ENCODE data around the gene TTC27.

DNA sequence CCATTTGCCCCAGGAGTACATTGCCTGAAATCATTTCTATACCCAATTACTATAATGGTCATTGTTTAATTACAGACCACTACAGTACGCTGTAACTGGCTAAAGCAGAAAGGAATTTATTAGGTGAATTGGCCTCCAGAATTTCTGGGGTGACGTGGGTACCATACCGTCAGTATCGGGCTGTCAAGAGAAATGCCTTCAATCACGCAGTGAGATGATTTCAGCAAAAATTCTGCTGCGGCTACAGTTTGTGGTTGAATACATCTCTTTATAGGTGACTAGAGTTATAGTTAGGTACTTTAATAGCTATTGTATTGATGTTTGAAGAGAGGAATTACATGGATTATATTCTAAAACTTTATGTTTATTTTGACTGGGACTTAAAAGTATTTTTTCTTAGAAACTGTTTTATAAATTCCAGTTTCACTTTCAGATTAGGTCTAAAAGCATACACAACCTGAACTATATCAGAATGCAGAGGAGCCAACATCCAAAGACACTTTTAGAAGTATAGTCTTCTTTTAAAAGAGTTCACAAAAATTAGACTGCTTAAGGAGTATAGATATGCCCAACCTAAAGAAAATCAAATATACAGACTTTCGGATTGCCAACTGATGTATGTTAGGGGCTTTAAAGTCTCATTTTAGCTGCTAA, 128.4 kb downstream of the TTC27 start:
- TF ChIP-seq, protein P1, sequence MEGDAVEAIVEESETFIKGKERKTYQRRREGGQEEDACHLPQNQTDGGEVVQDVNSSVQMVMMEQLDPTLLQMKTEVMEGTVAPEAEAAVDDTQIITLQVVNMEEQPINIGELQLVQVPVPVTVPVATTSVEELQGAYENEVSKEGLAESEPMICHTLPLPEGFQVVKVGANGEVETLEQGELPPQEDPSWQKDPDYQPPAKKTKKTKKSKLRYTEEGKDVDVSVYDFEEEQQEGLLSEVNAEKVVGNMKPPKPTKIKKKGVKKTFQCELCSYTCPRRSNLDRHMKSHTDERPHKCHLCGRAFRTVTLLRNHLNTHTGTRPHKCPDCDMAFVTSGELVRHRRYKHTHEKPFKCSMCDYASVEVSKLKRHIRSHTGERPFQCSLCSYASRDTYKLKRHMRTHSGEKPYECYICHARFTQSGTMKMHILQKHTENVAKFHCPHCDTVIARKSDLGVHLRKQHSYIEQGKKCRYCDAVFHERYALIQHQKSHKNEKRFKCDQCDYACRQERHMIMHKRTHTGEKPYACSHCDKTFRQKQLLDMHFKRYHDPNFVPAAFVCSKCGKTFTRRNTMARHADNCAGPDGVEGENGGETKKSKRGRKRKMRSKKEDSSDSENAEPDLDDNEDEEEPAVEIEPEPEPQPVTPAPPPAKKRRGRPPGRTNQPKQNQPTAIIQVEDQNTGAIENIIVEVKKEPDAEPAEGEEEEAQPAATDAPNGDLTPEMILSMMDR (IDR thresholded peaks at IDR 0.05): no peak
- TF ChIP-seq POLR2A (IDR thresholded peaks at IDR 0.05) (no peak), EP300 (IDR thresholded peaks at IDR 0.05) (no peak)

Data from ovary (tissue), 3 donors.